GM18511 (cell line): ENCODE data around the gene L3MBTL1.

Source experiments
- ATAC-seq: cut with Tn5 transposase; IDR thresholded peaks from one replicate; pipeline ENCODE4 v1.9.1; 2021; ENCODE audit warnings: mild to moderate bottlenecking, moderate library complexity; ENCODE audit not compliant: unreplicated experiment

Gene L3MBTL1

DNA sequence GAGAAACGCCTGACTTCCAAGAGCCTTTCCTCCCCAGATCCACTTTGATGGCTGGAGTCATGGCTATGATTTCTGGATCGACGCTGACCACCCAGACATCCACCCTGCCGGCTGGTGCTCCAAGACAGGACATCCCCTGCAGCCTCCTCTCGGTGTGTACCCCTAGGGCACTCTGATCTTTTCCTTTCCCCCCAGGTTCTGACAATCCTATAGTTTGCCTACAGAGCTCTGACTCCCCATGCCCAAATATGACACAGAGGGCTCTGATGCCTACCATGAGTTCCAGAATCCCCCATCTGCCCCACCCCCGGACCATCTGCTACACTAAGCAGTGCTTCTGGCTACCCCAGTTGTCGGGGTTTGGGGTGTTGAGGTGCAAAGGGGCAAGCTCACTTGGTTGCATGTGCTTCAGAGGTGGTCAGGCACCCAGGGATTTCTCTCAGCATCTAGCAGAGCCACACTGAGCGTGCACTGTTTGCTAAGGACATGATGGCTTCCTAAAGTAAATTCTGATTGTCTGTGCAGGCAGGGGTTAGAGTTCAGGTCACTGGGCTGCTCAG lies 27.4 kb downstream of the L3MBTL1 start:
- no peak for ATAC-seq

DNA sequence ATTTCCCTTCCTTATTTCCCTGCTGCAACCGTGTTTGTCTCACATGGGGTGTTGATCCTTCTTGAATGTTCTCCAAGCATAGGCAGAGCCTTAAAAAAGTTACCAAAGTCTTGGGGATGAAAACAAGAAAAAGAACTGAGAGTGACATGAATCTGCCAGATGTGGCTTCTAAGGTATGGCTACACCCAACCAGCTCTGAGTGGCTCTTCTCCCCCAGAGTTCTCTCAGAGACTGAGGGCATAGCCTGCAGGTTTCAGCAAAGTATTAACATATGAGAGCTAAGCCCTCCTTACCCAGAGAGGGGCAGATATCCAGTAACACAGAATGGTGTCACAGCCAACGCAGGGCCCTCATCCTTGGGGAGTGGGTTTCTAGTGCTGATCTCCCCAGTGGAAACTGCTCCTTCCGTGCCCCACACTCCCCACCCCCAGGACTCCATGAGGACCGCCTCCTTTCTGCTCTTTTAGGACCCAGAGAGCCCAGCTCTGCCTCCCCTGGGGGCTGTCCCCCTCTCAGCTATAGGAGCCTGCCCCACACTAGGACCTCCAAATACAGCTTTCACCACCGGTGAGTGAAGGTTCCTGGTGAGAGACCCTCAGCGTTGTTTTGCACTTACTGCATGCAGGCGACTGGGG lies 28.0 kb downstream of the L3MBTL1 start:
- no peak for ATAC-seq

DNA sequence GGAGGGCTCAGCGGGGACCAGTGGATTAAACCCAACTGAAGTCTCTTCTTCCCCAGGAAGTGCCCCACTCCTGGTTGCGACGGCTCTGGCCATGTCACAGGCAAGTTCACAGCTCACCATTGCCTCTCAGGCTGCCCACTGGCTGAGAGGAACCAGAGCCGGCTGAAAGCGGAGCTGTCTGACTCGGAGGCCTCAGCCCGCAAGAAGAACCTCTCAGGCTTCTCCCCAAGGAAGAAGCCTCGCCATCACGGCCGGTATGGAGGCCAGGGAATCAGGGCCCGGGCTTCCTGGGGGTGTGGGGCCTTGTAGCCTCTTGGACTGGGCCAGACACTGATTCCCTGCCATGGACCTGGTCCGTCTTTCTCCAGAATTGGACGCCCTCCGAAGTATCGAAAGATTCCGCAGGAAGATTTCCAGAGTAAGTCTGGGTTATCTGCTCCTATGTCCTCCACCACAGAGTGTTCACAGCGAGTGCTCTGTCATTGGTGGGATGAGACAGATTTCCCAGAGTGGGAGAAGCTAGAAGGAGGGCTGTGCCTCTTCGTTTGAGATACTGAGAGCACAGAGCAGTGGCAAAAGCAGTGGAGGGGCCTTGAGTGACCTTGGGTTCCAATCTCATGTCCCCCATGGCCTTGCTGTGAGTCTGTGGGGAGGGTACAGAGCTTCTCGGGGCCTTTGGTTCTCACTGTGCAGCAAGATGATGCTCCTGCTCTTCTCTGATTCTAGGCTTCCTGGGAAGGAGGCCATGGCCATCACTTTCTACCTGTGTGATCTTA lies 28.7 kb downstream of the L3MBTL1 start:
- ATAC-seq, result no peak

DNA sequence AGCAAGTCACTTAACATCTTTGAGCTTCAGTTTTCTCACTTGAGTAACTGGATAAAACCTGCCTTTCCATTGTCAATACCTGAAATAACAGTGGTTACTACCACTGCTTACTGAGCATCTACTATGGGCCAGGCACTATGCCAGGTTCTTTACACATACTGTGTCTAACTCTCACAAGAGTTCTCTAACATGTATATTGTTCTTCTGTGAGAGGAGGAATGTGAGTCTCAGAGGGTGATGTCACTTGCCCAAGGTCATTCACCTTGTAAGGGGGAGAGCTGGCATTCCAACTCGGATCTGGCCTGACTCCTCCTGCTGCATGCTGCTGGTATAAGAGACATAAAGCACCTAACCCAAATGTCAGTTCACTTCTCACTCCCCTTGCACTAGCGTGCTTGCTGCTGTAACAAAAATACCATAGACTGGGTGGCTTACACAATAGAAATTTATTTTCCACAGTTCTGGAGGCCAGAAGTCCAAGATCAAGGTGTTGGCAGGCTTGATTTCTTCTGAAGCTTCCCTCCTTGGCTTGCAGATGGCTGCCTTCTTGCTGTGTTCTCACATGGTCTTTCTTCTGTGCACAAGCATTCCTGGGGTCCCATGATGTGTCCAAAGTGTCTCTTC lies 29.4 kb downstream of the L3MBTL1 start:
- no peak for ATAC-seq

DNA sequence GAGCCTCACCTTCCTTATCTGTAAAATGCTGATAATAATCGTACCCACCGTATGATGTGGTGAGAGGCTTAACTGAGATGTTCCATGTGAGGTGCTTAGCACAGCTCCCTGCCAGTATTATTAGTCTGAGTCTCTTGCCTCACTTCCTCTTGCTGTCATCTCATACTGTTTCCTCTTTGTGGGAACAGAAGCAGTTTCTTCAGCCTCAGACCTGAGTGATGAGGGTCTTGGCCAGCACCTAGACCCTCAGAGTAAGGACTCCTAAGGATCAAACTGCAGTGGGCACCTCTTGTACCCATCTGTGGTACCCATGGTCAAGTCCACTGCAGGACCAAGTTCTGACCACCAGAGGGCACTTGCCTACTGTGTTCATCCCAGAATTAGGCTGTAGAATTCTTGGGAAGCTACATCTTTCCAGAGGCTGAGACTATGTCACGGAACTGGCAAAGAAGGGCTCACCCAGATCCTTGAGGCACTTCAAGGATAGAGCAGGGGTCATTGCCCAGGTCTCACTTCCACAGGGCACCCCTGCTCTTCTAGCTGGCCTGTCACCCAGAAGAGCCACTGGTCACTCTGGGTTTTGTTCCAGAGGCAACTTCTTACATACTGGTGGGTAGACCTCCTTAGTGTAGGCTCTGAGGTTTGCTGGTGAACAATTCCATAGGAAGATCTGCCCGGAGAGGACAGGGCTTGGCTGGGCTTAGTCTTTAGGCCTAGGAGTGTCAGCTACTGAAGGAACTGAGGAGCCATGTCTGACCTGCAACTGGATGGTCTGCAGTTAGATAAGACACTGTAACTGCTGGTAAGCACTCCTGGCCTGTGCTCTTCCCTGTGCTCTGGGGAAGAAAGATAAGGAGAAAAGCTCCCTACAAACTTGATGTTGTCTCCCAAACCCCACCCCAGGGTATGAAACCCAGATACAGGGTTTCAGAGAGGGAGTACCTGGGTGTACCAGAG lies 30.7 kb downstream of the L3MBTL1 start:
- ATAC-seq, result no peak

DNA sequence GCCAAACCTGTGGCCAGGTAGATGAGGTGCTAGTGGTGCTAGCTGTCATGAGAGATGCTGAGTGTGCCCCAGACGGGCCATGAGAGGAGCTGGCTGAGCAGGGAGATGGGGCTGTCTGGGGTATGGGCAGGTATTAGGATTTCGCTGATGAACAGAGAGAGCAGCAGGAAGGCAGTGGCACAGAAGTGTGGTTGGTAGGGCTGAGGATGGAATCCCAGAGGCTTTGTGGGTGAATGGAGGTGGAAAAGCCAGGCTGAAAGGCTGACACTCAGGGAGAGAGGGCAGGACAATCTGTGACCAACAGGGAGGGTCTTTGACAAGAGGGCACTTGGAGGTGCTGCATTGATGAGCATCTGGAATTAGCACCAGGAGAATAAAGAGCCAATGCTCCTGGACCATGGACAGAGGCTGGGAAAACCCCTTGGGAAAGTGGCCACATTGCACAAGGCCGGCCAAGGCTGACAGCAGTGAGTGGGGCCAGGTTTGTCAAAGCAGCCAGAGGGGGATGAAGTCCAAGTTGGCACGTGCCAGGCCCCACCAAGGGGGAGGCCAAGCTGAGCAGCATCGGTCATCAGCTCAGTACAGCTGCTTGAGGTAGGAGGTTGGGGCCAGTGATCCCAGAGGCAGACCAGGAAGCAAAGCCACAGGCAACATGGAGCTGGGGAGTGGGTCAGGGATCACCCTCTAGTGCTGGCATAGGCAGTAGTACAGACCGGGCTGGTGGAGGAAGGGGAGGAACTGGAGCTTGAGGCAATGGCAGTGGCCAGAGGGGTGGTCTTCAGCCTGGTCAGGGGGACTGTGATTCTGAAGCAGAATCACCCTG lies 31.6 kb downstream of the L3MBTL1 start:
- ATAC-seq, result no peak

DNA sequence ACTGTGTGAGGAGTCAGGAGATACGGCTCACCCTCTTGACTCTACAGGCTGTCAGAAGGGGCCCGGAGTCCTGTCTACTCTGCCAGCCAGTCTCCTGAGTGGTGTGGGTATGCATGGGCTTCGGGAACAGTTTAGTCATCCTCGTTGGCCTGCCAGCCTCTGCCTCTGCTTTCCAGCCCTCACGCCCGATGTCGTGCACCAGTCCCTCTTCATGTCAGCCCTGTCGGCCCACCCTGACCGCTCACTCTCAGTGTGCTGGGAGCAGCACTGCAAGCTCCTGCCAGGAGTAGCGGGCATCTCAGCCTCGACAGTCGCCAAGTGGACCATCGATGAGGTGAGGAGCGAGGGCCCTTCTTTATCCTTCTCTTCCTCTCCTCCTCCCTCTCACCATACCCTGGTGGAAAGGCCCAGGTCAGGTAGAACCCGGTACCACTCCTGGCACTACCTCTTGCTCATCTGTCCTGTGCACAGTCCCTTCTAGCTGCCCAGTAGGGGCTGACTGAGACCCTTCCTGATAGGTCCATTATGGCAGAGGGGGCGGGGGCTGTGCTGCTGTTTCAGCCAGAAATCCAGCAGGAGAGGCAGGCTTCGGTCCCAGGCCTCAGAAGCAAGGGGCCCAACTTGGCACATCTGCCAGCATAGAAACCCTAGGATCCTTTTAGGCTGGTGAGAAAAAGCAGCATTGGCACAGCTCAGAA lies 32.6 kb downstream of the L3MBTL1 start:
- ATAC-seq, result no peak

DNA sequence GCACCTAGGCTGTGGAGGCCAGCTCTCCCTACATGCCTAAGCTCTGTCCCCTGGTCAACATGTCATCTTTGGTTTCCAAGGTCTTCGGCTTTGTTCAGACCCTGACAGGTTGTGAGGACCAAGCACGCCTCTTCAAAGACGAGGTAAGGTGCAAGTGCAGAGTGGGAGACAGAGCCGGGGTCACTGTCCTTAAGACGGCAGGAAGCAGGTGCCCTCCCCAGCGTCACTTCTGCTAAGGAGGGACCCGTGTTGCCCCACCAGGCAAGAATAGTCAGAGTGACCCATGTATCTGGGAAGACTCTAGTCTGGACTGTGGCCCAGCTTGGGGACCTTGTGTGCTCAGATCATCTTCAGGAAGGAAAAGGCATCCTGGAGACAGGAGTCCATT lies 33.2 kb downstream of the L3MBTL1 start:
- ATAC-seq, result no peak

DNA sequence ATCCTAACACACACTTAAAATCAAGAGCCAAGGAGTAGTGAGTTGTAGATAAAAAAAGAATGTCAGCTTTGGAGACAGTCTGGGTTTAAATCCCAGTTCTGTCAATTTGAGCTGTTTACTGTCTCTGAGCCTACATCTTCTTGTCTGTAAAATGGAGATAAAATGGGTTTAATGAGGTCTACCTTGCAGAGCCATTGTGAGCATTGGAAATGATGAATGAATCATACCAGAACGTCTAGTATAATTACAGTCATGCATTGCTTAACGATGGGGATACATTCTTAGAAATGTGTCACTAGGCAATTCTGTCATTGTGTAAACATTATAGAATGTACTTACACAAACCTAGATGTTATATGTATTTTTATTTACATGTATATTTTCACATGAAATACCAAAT lies 33.7 kb downstream of the L3MBTL1 start:
- no peak for ATAC-seq

DNA sequence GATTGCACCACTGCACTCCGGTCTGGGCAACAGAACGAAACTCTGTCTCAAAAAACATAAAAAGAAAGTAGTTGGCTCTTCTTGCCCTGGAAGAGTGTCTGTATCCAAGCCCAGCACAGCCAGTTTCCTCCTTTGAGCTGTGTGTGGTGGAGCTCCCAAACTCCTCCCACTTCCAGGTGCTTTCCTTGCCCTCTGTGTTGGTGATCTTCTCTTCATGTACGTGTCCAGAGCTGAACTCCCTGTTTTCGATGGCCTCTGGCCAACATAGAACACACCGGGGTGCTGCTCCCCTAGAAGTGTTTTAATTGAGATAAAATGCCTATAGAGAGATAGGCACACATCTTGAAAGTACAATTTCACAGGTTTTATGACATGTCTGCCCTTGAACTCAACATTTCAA lies 34.7 kb downstream of the L3MBTL1 start:
- ATAC-seq, result no peak

DNA sequence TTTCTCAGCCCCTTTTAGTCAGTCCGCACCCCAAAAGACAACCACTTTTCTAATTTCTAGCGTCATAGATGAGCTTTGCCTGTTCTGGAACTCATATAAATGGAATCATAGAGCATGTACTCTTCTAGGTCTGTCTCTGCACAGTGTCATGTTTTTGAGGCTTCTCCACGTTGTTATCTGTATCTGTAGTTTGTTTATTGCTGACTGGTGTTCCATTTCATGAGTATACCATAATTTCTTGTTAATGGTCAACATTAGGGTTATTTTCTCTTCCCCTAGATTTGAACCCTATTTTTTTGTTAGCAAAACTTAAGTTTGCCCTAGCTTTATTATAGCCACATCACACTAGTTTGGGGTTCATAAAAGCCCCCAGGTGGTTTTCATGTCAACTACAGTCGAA lies 35.2 kb downstream of the L3MBTL1 start:
- ATAC-seq, result no peak

DNA sequence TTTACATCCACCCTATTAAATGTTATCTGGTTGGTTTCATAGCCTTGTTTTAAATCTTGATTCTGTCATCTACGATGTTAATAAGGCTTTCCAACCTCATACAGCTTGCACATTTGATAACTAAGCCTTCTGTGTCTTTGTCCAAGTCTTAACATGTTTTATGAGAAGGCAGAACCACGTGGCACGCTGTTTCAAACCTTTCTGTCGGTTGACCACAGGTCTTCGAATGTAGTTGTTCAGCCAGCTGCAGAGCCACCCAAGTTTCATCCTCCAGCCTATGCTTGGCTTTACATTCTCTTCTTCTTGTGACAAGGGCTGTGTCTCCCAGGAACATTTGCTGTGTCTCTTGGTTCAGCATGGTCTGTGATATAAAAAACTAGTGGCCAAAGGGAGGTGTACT lies 35.6 kb downstream of the L3MBTL1 start:
- no peak for ATAC-seq

DNA sequence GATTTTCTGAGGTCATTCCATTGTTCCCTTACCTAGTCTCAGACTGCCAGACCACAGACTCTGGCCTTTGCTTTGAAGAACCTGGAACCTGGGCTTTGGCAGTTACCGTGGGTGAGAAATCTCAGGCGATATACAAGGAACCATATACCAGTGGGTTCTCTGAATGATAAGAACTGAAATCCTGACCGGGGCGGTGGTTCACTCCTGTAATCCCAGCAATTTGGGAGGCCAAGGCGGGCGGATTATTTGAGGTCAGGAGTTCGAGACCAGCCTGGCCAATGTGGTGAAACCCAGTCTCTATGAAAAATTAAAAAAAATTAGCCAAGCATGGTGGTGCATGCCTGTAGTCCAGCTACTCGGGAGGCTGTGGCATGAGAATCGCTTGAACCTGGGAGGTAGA lies 37.0 kb downstream of the L3MBTL1 start:
- no peak for ATAC-seq

DNA sequence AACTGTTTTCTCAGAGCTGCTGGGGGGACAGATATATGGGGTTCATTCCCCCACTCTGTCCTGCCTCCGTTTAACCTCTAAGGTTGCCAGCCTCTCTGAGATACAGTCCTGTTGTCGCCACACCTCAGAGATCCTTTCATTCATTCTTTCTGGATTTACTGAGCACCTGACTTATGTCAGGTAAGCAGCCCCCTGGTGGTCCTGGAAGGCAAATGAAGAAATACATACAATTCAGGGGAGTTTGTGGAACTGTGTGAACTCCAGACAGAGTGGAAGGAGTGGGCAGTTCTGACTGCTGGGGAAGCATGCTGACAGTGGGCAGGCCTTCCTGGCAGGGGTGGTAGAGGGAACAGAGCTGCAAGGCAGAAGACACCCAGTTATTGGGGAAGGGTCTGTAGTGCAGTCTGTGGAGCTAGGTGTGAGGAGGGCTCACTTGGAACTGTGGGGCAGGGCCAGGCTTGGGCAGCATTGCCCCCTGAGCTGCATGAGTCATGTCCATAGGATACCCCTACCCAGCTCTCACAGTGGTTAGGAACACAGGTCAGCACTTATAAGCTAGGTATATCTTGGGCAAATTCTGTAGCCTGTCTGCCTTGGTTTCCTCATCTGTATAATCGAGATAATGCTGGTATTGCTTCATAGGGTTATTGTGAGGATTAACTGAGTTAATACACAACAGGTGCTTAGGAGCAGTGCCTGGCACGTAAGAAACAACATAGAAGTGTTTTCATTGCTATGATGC lies 38.5 kb downstream of the L3MBTL1 start:
- ATAC-seq, result no peak

DNA sequence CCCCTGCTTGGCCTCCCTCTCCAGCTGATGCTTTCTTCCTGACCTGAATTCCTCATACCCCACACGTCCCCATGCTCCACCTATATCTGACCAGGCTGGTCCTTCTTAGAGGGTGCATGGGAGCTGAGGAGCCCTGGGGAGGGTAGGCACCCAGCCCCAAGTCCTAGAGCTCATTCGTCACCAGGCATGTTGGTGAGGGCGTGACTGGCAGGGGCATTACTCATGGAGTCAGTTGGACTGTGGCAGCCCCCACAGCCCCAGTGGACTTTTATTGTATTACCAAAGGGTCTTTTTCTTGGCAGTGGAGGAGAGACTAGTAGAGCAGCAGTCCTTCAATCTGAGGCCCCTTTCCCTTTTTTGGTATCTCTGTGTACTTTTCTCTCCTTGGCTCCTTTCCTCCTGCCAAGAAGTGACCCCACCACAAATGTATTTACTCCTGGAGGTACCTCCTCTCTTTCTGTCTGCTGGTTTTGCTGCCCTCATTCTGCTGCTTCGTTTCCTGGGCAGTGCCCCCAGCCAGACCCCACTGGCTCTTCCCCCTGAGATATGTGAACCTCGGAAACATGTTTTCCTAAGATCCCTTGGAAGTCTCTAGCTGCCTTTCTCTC lies 40.9 kb downstream of the L3MBTL1 start:
- ATAC-seq, result no peak

DNA sequence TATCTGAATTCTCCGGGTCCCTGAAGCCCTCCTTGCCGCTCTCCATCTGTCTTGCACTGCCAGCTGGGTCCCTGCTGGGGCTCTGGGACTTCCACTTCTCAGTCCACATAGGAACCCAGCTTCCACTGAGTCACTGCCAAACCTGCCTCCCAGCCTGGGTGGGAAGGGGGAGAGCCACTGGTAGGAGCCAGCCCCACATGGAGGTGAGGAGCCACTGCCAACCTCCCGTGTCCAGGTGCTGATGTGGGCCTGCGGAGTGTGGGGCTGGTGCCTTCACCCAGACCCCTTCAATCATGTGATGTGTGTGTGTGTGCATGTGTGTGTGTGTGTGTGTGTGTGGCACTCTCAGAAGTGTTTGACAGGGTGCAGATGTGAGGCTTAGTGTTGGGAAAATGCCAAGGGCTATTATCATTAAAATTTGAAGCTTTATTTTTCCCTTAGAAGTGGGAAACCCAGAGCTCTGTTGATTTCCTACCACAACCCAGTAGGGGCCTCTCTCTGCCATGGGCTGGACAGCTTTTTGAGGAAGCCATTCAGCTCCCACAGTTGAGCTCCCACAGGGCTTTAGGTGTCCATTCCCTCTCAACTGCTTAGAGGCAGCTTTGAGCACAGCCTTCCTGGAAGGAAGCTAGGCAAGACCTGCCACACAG lies 42.0 kb downstream of the L3MBTL1 start:
- no peak for ATAC-seq

DNA sequence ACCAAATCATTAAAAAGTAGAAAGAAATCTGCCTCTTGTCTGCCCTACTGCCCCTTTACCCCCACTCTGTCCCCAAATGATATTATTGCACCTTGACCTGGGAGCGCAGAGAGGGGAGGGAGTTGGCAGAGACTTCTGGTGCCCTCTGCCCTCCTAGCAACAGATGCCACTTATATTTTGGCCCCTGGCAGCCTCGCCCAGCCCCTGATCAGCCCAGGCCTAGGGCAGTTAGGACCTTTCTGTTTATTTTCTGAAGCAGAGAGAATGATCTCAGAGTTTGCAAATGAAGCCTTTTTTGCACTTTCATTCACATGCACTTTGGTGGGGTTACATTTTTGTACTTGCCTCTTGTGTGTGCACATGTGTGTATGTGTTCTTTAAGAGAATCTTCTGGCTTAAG lies 43.0 kb downstream of the L3MBTL1 start:
- no peak for ATAC-seq

DNA sequence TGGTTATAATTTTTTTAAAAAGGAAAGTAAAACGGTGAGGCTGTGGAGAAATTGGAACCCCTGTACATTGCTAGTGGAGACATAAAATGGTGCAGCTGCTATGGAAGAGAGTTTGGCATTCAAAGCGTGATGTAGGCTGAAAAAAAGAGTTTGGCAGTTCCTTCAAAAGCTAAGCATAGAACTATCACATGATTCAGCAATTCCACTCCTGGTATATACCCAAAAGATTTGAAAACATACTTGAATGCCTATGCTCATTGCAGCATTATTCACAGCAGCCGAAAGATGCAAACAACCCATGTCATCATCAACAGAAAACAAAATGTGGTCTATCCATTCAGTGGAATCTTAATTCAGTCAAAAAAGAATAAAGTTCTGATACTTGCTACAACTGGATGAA lies 46.9 kb downstream of the L3MBTL1 start:
- no peak for ATAC-seq
